Measurements from ENCODE around the gene RAB10. TPM values are rescaled to one million over a fixed set of nuclear protein-coding genes. Genes with fewer than 3 reads are reported as not detected.

The RAB10 gene
- total and polyA plus RNA-seq, 9 of the 15 experiments (the other 6 are each of a cell fraction or from before 2014, with no cell fraction given): 25.1 to 214 (median 157) TPM

DNA sequence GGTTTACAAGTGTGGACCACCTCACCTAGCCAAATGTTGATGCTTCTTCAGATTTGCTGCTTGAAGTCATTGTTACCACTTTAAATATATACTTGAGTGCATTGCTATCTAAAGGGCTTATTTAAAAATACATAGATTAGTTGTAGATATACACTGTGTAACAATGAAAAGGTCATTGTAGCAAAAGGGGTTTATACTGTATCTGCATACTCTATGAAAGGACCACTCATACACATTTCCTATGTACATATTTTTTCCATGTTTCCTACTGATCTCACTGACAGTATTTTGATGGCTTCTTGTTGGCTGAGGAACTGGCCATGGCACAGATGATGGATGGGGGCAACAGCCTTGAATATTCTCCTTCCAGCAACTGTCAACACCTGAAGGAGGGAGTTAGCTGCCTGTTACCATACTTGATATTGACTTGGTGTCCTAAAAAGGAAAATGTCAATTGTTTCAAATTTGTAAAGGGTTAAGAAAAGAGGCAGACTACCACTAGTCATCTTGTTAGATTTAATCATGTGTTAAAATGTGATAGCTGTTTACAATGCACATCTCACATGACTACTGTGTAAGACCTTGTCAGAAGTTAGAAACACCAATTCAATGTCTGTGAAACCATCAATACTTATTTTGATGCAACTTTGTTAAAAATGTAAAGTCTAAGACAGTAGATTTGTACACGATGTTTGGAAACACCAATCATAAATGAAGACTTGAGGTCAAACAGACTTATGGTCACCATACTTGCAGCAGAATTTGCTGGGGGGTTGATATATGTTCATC is 33.5 kb downstream of the RAB10 start (continued):
- no peak for TF ChIP-seq POLR3A (IDR thresholded peaks at IDR 0.05; ENCODE audit: borderline replicate concordance, extremely low read depth, insufficient read depth, insufficient read length)
- no peak for TF ChIP-seq DNMT1 (IDR thresholded peaks at IDR 0.05)
- no peak for TF ChIP-seq EHMT2 (IDR thresholded peaks at IDR 0.05)
- TF ChIP-seq, protein P1, sequence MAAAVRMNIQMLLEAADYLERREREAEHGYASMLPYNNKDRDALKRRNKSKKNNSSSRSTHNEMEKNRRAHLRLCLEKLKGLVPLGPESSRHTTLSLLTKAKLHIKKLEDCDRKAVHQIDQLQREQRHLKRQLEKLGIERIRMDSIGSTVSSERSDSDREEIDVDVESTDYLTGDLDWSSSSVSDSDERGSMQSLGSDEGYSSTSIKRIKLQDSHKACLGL (CRISPR knock-in tag; IDR thresholded peaks at IDR 0.05; ENCODE audit: borderline replicate concordance, poor library complexity, severe bottlenecking): no peak
- no peak for TF ChIP-seq ZNF3 (CRISPR knock-in tag; IDR thresholded peaks at IDR 0.05)
- no peak for TF ChIP-seq KHSRP (IDR thresholded peaks at IDR 0.05)
- TF ChIP-seq MYC (IDR thresholded peaks at IDR 0.05; ENCODE audit: low read depth, low read length): 0 out of 2 replicates have a peak, but pooled peaks have one; percentile 0
- TF ChIP-seq MYC (CRISPR knock-in tag; IDR thresholded peaks at IDR 0.05; ENCODE audit: borderline replicate concordance, low read depth): no peak
- TF ChIP-seq SAP30 (IDR thresholded peaks at IDR 0.05; ENCODE audit: borderline replicate concordance, insufficient read depth, low read depth, low read length, poor library complexity, severe bottlenecking): no peak
- TF ChIP-seq SMC3 (conservative IDR thresholded peaks at IDR 0.05; ENCODE audit: insufficient read depth, low read depth, low read length): no peak
- no peak; the same call in 1 of the 2 replicates for TF ChIP-seq ZNF197 (CRISPR knock-in tag; IDR thresholded peaks at IDR 0.05; ENCODE audit: low read depth)
- TF ChIP-seq BACH1 (tag; IDR thresholded peaks at IDR 0.05): no peak
- TF ChIP-seq, protein P2, sequence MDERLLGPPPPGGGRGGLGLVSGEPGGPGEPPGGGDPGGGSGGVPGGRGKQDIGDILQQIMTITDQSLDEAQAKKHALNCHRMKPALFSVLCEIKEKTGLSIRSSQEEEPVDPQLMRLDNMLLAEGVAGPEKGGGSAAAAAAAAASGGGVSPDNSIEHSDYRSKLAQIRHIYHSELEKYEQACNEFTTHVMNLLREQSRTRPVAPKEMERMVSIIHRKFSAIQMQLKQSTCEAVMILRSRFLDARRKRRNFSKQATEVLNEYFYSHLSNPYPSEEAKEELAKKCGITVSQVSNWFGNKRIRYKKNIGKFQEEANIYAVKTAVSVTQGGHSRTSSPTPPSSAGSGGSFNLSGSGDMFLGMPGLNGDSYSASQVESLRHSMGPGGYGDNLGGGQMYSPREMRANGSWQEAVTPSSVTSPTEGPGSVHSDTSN (CRISPR knock-in tag; IDR thresholded peaks at IDR 0.05; ENCODE audit: low read depth): no peak
- TF ChIP-seq, protein P2 (tag; conservative IDR thresholded peaks at IDR 0.05; ENCODE audit: low read depth): peak; percentile 69
- TF ChIP-seq SMARCA4 (IDR thresholded peaks at IDR 0.05): no peak
- TF ChIP-seq SMARCC2 (IDR thresholded peaks at IDR 0.05; ENCODE audit: low read depth): 0 out of 2 replicates have a peak, but pooled peaks have one; percentile 27
- TF ChIP-seq, protein P3, sequence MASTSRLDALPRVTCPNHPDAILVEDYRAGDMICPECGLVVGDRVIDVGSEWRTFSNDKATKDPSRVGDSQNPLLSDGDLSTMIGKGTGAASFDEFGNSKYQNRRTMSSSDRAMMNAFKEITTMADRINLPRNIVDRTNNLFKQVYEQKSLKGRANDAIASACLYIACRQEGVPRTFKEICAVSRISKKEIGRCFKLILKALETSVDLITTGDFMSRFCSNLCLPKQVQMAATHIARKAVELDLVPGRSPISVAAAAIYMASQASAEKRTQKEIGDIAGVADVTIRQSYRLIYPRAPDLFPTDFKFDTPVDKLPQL (IDR thresholded peaks at IDR 0.05; ENCODE audit: extremely low read depth, insufficient read length): no peak
- TF ChIP-seq ZBTB17 (CRISPR knock-in tag; IDR thresholded peaks at IDR 0.05): no peak
- TF ChIP-seq ZNF583 (CRISPR knock-in tag; IDR thresholded peaks at IDR 0.05): no peak
- no peak for TF ChIP-seq ELF2 (CRISPR knock-in tag; IDR thresholded peaks at IDR 0.05)
- TF ChIP-seq MIER1 (IDR thresholded peaks at IDR 0.05; ENCODE audit: low read depth): no peak
- TF ChIP-seq MAZ (CRISPR knock-in tag; conservative IDR thresholded peaks at IDR 0.05 in 1 of 2, IDR thresholded peaks at IDR 0.05 in 1 of 2): no peak
- no peak for TF ChIP-seq ZFPM2 (CRISPR knock-in tag; IDR thresholded peaks at IDR 0.05)
- TF ChIP-seq SIN3A (IDR thresholded peaks at IDR 0.05; ENCODE audit: borderline replicate concordance in 2 of 2, control insufficient read depth in 1 of 2, low read depth in 2 of 2, low read length in 2 of 2): no peak
- no peak for TF ChIP-seq ZNF707 (CRISPR knock-in tag; conservative IDR thresholded peaks at IDR 0.05)
- TF ChIP-seq TEAD2 (tag; IDR thresholded peaks at IDR 0.05): no peak
